GM18867 (cell line): ENCODE measurements around the gene GGPS1.
"Not testable (repeated sequence)": the region's sequence is repeated elsewhere in the genome, so short reads cannot be mapped to it uniquely, and the experiment has no call there.

Experiments
- ATAC-seq: cut with Tn5 transposase; IDR thresholded peaks from one replicate; pipeline ENCODE4 v1.9.1; 2021; ENCODE audit warnings: mild to moderate bottlenecking, moderate library complexity; ENCODE audit not compliant: unreplicated experiment

GGPS1 gene

GRCh38 chr1:235328271-235329138 is at the start of gene GGPS1:
Gene GGPS1 (plus strand): TSS chr1:235328570. CDS start chr1:235335265, 6,695 bp downstream.
- peak; percentile 66 for ATAC-seq

- no peak for ATAC-seq
Measured at GRCh38 chr1:235278915-235279292, 49.5 kb upstream of the GGPS1 start.

- ATAC-seq: no peak
Measured at GRCh38 chr1:235279694-235280093, 48.7 kb upstream of the GGPS1 start.

- no peak for ATAC-seq
Measured at GRCh38 chr1:235280467-235280866, 47.9 kb upstream of the GGPS1 start.

- ATAC-seq: not testable (repeated sequence)
Measured at GRCh38 chr1:235283636-235284035, 44.7 kb upstream of the GGPS1 start.

- ATAC-seq: no peak
Measured at GRCh38 chr1:235284231-235284769, 44.1 kb upstream of the GGPS1 start.

GRCh38 chr1:235286667-235287066 is 41.7 kb upstream of the GGPS1 start:
- ATAC-seq: no peak

- no peak for ATAC-seq
Measured at GRCh38 chr1:235287208-235287882, 41.0 kb upstream of the GGPS1 start.

GRCh38 chr1:235289859-235290739 is 38.3 kb upstream of the GGPS1 start:
- ATAC-seq: no peak

GRCh38 chr1:235290740-235291502 is 37.4 kb upstream of the GGPS1 start:
- no peak for ATAC-seq

GRCh38 chr1:235291599-235292091 is 36.7 kb upstream of the GGPS1 start:
- no peak for ATAC-seq

GRCh38 chr1:235292790-235293189 is 35.6 kb upstream of the GGPS1 start:
- no peak for ATAC-seq

- no peak for ATAC-seq
Measured at GRCh38 chr1:235293322-235293942, 34.9 kb upstream of the GGPS1 start.

GRCh38 chr1:235295902-235296350 is 32.4 kb upstream of the GGPS1 start:
- ATAC-seq: no peak

GRCh38 chr1:235296729-235297128 is 31.6 kb upstream of the GGPS1 start:
- no peak for ATAC-seq

GRCh38 chr1:235297579-235297978 is 30.8 kb upstream of the GGPS1 start:
- ATAC-seq: no peak

- no peak for ATAC-seq
Measured at GRCh38 chr1:235298758-235299157, 29.6 kb upstream of the GGPS1 start.

GRCh38 chr1:235299169-235299858 is 29.1 kb upstream of the GGPS1 start:
- ATAC-seq: no peak

GRCh38 chr1:235302143-235302542 is 26.2 kb upstream of the GGPS1 start:
- ATAC-seq: no peak
